ENCODE data around the gene TRABD2B. TPM values are rescaled to one million over a fixed set of nuclear protein-coding genes. Genes with fewer than 3 reads are reported as not detected.

The TRABD2B gene
- total RNA-seq, 1 donor from 2014 or later = 1.5 TPM

DNA sequence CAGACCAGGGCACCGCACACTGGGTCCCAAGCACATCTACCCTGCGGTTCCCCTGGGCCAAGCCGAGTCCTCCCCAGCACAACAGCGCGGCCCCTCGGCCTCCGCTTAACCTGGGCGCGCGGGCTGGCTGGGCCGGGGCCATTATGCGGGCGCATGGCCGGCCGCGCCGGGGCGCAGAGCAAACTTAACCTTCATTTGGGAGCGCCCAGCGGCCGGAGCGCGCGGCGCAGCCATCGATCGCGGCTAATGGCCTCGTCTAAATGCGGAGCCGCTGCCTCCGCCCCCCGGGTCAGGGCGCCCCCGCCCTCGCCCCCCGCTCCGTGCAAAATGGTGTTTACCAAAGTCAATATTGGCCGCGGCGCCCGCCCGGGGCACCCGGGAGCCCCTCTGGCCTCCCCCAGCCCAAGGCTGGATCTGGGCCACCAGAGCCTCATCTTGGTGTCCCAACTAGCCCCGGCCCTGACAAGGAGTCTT, 272.1 kb downstream of the TRABD2B start:
- DNase-seq = no peak

GRCh38 chr1:47724432-47724999, 272.7 kb downstream of the TRABD2B start:
- DNase-seq = no peak

DNA sequence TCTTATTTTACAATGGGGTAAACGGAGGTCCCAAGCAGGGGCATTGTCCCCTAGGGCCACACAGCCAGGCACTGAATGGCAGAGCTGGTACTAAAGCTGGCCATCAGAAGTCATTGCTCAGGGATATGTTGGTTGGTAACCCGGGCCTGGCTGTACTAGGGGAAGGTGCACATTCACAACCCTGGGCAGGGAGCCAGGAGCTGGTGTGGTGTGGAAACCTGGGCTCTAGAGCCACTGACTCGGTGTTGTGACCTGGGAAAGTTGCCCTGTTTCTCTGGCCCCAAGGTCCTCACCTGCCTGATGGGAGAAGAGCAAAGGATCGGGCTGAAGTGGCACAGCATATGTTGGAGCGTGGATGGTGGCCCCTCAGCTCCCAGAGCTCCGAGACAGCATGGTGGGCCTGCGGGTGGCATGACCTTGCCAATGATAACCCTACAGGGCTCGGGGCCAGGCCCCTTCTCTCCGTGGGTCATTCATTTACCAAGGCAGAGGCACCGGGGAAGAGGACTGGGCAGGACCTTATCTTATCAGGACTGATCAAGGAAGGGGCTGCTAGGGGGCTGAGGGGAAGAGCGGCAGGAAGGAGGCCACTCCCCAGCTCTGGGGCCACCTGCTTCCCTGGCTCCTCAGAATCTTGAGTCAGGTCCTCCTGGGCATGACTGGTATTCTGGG, 274.1 kb downstream of the TRABD2B start:
- no peak for DNase-seq

DNA sequence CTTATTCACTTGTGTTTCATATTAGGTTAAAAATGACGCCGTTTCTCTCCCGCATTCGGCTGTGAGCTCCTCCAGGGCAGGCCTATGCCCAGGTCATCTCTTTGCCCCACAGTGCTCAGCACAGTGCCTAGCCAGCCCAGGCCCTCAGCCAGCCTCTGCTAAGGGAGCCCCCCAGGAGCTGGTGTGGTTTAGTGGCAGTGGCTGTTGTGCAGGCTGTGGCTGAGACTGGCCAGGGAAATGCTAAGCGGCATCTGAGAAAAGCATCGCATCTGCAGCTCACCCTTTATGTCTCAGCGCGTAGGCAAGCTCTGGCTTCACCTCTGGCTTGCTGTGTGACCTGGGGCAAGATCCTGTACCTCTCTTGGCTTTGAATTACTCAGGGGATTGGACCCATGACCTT, 275.1 kb downstream of the TRABD2B start:
- DNase-seq = no peak

GRCh38 chr1:47720111-47720510, 277.1 kb downstream of the TRABD2B start:
- DNase-seq = no peak

DNA sequence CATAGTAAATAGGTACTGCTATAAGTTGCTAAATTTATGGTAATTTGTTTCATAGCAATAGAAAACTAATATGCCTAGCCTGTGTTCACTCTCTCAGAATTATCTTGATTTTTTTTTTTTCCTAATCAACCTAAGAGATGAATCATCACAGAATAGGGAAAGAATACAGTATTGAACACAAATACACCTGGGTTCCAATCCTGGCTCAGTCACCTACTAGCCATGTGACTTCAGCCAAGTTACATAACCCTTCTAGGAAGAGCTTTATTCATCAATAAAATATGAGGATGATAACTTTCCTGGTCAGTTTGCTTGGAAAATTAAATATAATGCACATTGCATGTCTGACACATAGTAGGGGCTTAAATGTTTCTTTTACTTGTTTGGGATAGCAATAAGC, 279.8 kb downstream of the TRABD2B start:
- DNase-seq = no peak

GRCh38 chr1:47713975-47714767, 283.0 kb downstream of the TRABD2B start:
- DNase-seq = no peak

DNA sequence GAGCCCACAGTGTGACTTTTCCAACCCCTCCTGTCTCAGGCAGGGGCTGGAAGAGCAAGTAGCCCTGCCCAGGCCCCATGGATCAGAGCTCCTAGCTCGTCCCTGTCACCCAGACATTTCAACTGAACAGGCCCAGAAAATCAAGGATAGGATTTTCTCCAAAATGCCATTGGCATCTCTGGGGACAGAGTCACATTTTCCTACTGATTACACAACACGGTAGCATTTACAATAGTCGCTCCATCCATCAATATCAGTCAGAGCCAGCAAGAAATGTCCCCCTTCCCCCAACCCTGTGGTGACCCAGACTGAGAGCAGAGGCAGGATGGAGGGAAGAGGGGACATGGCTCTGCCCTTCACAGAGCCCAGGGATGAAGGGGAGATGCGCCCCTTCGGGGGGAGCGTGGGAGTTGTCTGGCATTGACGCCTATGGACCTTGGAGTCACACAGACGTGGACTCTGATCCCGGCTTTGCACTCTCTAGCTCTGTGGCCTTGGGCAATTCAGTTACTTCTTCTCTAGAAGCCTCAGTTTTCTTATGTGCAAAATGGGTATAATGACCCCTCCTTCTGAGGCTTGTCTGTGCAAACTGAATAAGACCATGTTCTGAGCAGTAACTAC, 283.7 kb downstream of the TRABD2B start:
- no peak for DNase-seq

DNA sequence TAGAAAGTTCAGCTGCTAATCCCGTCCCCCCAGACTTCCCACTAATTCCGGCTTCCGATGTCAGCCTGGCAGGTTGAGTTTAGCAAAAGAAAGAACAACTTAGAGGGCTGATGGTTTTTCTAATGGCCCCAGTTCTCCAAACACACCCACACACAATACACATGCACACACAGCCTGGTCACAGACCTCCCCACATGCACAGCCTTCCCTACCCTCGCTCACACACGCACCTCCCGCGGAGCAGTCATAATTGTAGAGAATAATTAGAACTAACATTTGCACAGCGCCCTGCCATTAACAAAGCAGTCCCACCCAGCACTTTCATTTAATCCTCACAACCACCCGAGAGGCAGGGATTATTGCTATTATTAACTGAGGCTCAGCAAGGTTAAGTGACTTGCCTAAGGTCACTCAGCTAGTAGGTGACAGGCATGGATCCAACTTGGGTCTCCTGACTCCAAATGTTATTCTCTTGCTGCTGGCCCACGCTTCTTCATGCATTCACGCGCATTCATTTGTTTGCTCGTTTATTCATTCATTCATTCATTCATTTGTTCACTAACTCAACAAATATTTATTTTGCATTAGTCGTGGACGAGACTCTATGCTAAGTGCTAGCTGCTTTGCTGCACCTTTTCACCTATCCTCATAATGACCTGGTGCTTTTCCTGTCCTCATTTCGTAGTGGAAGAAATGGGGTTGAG, 284.4 kb downstream of the TRABD2B start:
- DNase-seq = no peak

DNA sequence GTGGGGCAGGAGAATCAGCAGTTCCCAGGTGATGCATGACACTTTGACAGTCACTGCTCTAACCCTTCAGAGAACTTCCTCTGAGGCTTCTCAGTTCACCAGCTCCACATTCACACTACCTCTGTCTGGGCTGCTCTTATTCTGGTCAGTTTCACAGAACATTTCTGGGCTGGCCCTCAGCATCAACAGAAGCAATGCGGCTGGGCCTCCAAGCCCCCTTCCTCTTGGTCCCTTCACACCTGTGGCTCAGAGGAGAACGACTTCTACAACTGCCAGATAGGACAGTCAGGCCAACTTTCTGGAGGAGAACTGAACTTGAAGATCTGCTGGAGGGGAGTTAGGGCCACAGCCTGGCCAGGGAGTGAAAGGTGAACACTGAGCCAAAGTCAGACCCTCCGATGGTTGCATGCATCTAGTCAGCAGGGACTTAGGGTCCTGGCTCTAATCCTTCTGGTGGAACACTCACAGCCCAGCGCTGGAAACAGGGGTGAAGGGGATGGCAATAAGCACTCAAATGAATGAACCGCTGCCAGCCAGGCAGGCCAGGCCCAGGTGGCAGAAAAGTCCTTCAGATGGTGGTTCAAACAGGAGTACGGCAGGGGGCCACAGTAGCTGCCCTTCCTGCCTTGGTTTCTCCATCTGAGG, 285.2 kb downstream of the TRABD2B start:
- DNase-seq = no peak

- no peak for DNase-seq
These were observed 285.9 kb downstream of the TRABD2B start for GRCh38 chr1:47711184-47711847.

Other genes starting within 250 kb of the TRABD2B start
- gene SLC5A9, start 225.3 kb upstream of the TRABD2B start, total RNA-seq = 1.5 TPM